ENCODE measurements around the gene ADCY5.

The ADCY5 gene

GRCh38 chr3:123483146-123483545 is 34.3 kb upstream of the ADCY5 start:
- Histone ChIP-seq H4K8ac (ENCODE audit: low read depth, low read length) (no peak overlapping the region), H3K4me3 (ENCODE audit: low read length in 2 of 2) (no peak overlapping the region), H3K9me3 (replicated peaks in 1 of 2; ENCODE audit: control insufficient read depth in 2 of 2, insufficient read depth in 1 of 2, low read depth in 1 of 2, low read length in 2 of 2) (no peaks in the 10 kb centered on the region), H3K14ac (ENCODE audit: low read length) (no peak overlapping the region), H3K9ac (ENCODE audit: low read depth, low read length, poor library complexity) (no peak overlapping the region), H3K27ac (replicated peaks; ENCODE audit: low read length) (no peak overlapping the region), H3K27me3 (ENCODE audit: control insufficient read depth in 3 of 3, insufficient read depth in 3 of 3, low read depth in 1 of 3, low read length in 3 of 3) (peaks cover 0 to 9% (median 0%) of the 10 kb centered on the region in 3 experiments), H3K23ac (ENCODE audit: low read depth, low read length, poor library complexity) (no peak overlapping the region), H4K91ac (ENCODE audit: low read depth, low read length, poor library complexity) (no peak overlapping the region), H3K36me3 (replicated peaks in 1 of 2; ENCODE audit: control insufficient read depth in 2 of 2, insufficient read depth in 2 of 2, low read length in 2 of 2) (no peaks in the 10 kb centered on the region), H3K79me1 (ENCODE audit: low read depth, low read length) (no peaks in the 10 kb centered on the region), H2BK12ac (ENCODE audit: low read length) (no peak overlapping the region), H2BK120ac (ENCODE audit: low read depth, low read length) (no peak overlapping the region), H2BK5ac (ENCODE audit: low read length) (no peak overlapping the region), H2AK5ac (ENCODE audit: low read depth, low read length) (no peak overlapping the region), H3K4ac (ENCODE audit: low read length) (no peak overlapping the region), H3K4me1 (ENCODE audit: control insufficient read depth in 2 of 2, insufficient read depth in 1 of 2, low read depth in 1 of 2, low read length in 2 of 2) (peaks cover 0 to 3% of the 10 kb centered on the region in 2 donors), H3K4me2 (ENCODE audit: insufficient read depth, low read length, poor library complexity, severe bottlenecking) (no peak overlapping the region), H2BK15ac (ENCODE audit: low read length) (no peak overlapping the region), H3K18ac (ENCODE audit: low read length) (peak overlapping the region; percentile 32), H2AFZ (ENCODE audit: low read length) (no peak overlapping the region)
- no CpG with 5 or more reads among the region's 6 CpGs for WGBS, 2 donors (ENCODE audit: extremely low coverage in 2 of 2, insufficient read length in 2 of 2, insufficient replicate concordance in 1 of 2)
- DNase-seq (ENCODE audit: low spot score): no peak

GRCh38 chr3:123481722-123482457 is 33.0 kb upstream of the ADCY5 start:
- no peaks in the 10 kb centered on the region for H3K79me1 ChIP-seq (ENCODE audit: low read depth, low read length)
- H4K8ac ChIP-seq (ENCODE audit: low read depth, low read length): no peak overlapping the region
- peak overlapping the region; percentile 24 for H2AFZ ChIP-seq (ENCODE audit: low read length)
- no peak overlapping the region for H3K4ac ChIP-seq (ENCODE audit: low read length)
- H3K18ac ChIP-seq (ENCODE audit: low read length): no peak overlapping the region
- H2BK120ac ChIP-seq (ENCODE audit: low read depth, low read length): no peak overlapping the region
- H3K4me3 ChIP-seq (ENCODE audit: low read length in 2 of 2): no peak overlapping the region
- H3K14ac ChIP-seq (ENCODE audit: low read length): no peak overlapping the region
- peaks cover 0 to 3% of the 10 kb centered on the region in 2 donors for H3K4me1 ChIP-seq (ENCODE audit: control insufficient read depth in 2 of 2, insufficient read depth in 1 of 2, low read depth in 1 of 2, low read length in 2 of 2)
- H3K9me3 ChIP-seq (replicated peaks in 1 of 2; ENCODE audit: control insufficient read depth in 2 of 2, insufficient read depth in 1 of 2, low read depth in 1 of 2, low read length in 2 of 2): no peaks in the 10 kb centered on the region
- no peaks in the 10 kb centered on the region for H3K36me3 ChIP-seq (replicated peaks in 1 of 2; ENCODE audit: control insufficient read depth in 2 of 2, insufficient read depth in 2 of 2, low read length in 2 of 2)
- no peak overlapping the region for H3K23ac ChIP-seq (ENCODE audit: low read depth, low read length, poor library complexity)
- no peak overlapping the region for H4K91ac ChIP-seq (ENCODE audit: low read depth, low read length, poor library complexity)
- no peak overlapping the region for H2BK12ac ChIP-seq (ENCODE audit: low read length)
- no CpG with 5 or more reads among the region's 12 CpGs for WGBS, 2 donors (ENCODE audit: extremely low coverage in 2 of 2, insufficient read length in 2 of 2, insufficient replicate concordance in 1 of 2)
- no peak overlapping the region for H3K4me2 ChIP-seq (ENCODE audit: insufficient read depth, low read length, poor library complexity, severe bottlenecking)
- DNase-seq (ENCODE audit: low spot score): no peak
- H3K27ac ChIP-seq (replicated peaks; ENCODE audit: low read length): no peak overlapping the region
- H3K9ac ChIP-seq (ENCODE audit: low read depth, low read length, poor library complexity): no peak overlapping the region
- peaks cover 0 to 18% (median 0%) of the 10 kb centered on the region in 3 experiments for H3K27me3 ChIP-seq (ENCODE audit: control insufficient read depth in 3 of 3, insufficient read depth in 3 of 3, low read depth in 1 of 3, low read length in 3 of 3)
- H2BK5ac ChIP-seq (ENCODE audit: low read length): no peak overlapping the region
- H2AK5ac ChIP-seq (ENCODE audit: low read depth, low read length): no peak overlapping the region
- H2BK15ac ChIP-seq (ENCODE audit: low read length): no peak overlapping the region

- Histone ChIP-seq H3K79me1 (ENCODE audit: low read depth, low read length) (no peaks in the 10 kb centered on the region), H2BK12ac (ENCODE audit: low read length) (no peak overlapping the region), H3K4me2 (ENCODE audit: insufficient read depth, low read length, poor library complexity, severe bottlenecking) (no peak overlapping the region), H3K36me3 (replicated peaks in 1 of 2; ENCODE audit: control insufficient read depth in 2 of 2, insufficient read depth in 2 of 2, low read length in 2 of 2) (no peaks in the 10 kb centered on the region), H2BK15ac (ENCODE audit: low read length) (no peak overlapping the region), H2BK120ac (ENCODE audit: low read depth, low read length) (no peak overlapping the region), H3K4me3 (ENCODE audit: low read length in 2 of 2) (no peak overlapping the region), H4K8ac (ENCODE audit: low read depth, low read length) (no peak overlapping the region), H3K23ac (ENCODE audit: low read depth, low read length, poor library complexity) (no peak overlapping the region), H2AK5ac (ENCODE audit: low read depth, low read length) (no peak overlapping the region), H2BK5ac (ENCODE audit: low read length) (no peak overlapping the region), H3K9me3 (replicated peaks in 1 of 2; ENCODE audit: control insufficient read depth in 2 of 2, insufficient read depth in 1 of 2, low read depth in 1 of 2, low read length in 2 of 2) (no peaks in the 10 kb centered on the region), H3K27me3 (ENCODE audit: control insufficient read depth in 3 of 3, insufficient read depth in 3 of 3, low read depth in 1 of 3, low read length in 3 of 3) (peaks cover 0 to 20% (median 0%) of the 10 kb centered on the region in 3 experiments), H3K9ac (ENCODE audit: low read depth, low read length, poor library complexity) (no peak overlapping the region), H4K91ac (ENCODE audit: low read depth, low read length, poor library complexity) (no peak overlapping the region), H2AFZ (ENCODE audit: low read length) (no peak overlapping the region), H3K18ac (ENCODE audit: low read length) (no peak overlapping the region), H3K14ac (ENCODE audit: low read length) (no peak overlapping the region), H3K4ac (ENCODE audit: low read length) (no peak overlapping the region), H3K27ac (replicated peaks; ENCODE audit: low read length) (no peak overlapping the region), H3K4me1 (ENCODE audit: control insufficient read depth in 2 of 2, insufficient read depth in 1 of 2, low read depth in 1 of 2, low read length in 2 of 2) (peaks cover 0 to 3% of the 10 kb centered on the region in 2 donors)
- no CpG with 5 or more reads among the region's 7 CpGs for WGBS, 2 donors (ENCODE audit: extremely low coverage in 2 of 2, insufficient read length in 2 of 2, insufficient replicate concordance in 1 of 2)
- DNase-seq (ENCODE audit: low spot score): no peak
Measured at GRCh38 chr3:123481071-123481470, 32.2 kb upstream of the ADCY5 start.

- no peak overlapping the region for H2BK12ac ChIP-seq (ENCODE audit: low read length)
- H3K4ac ChIP-seq (ENCODE audit: low read length): no peak overlapping the region
- H4K8ac ChIP-seq (ENCODE audit: low read depth, low read length): no peak overlapping the region
- H3K4me1 ChIP-seq (ENCODE audit: control insufficient read depth in 2 of 2, insufficient read depth in 1 of 2, low read depth in 1 of 2, low read length in 2 of 2): peaks cover 0 to 3% of the 10 kb centered on the region in 2 donors
- no peaks in the 10 kb centered on the region for H3K36me3 ChIP-seq (replicated peaks in 1 of 2; ENCODE audit: control insufficient read depth in 2 of 2, insufficient read depth in 2 of 2, low read length in 2 of 2)
- H2BK120ac ChIP-seq (ENCODE audit: low read depth, low read length): no peak overlapping the region
- DNase-seq (ENCODE audit: low spot score): no peak
- H2BK5ac ChIP-seq (ENCODE audit: low read length): no peak overlapping the region
- H3K23ac ChIP-seq (ENCODE audit: low read depth, low read length, poor library complexity): no peak overlapping the region
- no CpG with 5 or more reads among the region's 4 CpGs for WGBS, 2 donors (ENCODE audit: extremely low coverage in 2 of 2, insufficient read length in 2 of 2, insufficient replicate concordance in 1 of 2)
- H3K14ac ChIP-seq (ENCODE audit: low read length): no peak overlapping the region
- H3K9me3 ChIP-seq (replicated peaks in 1 of 2; ENCODE audit: control insufficient read depth in 2 of 2, insufficient read depth in 1 of 2, low read depth in 1 of 2, low read length in 2 of 2): no peaks in the 10 kb centered on the region
- H3K79me1 ChIP-seq (ENCODE audit: low read depth, low read length): no peaks in the 10 kb centered on the region
- H3K18ac ChIP-seq (ENCODE audit: low read length): no peak overlapping the region
- no peak overlapping the region for H4K91ac ChIP-seq (ENCODE audit: low read depth, low read length, poor library complexity)
- no peak overlapping the region for H3K27ac ChIP-seq (replicated peaks; ENCODE audit: low read length)
- H2AFZ ChIP-seq (ENCODE audit: low read length): no peak overlapping the region
- H3K9ac ChIP-seq (ENCODE audit: low read depth, low read length, poor library complexity): no peak overlapping the region
- H3K4me2 ChIP-seq (ENCODE audit: insufficient read depth, low read length, poor library complexity, severe bottlenecking): no peak overlapping the region
- peaks cover 0 to 26% (median 0%) of the 10 kb centered on the region in 3 experiments for H3K27me3 ChIP-seq (ENCODE audit: control insufficient read depth in 3 of 3, insufficient read depth in 3 of 3, low read depth in 1 of 3, low read length in 3 of 3)
- H3K4me3 ChIP-seq (ENCODE audit: low read length in 2 of 2): no peak overlapping the region
- no peak overlapping the region for H2AK5ac ChIP-seq (ENCODE audit: low read depth, low read length)
- H2BK15ac ChIP-seq (ENCODE audit: low read length): no peak overlapping the region
Measured at GRCh38 chr3:123480428-123480827, 31.5 kb upstream of the ADCY5 start.

Measured in neuronal stem cell (in vitro differentiated cells).